HL-60 (cell line): Measurements from ENCODE around the gene LRRD1.

Source experiments
- GABPA ChIP-seq: IDR thresholded peaks from 2 replicates; pipeline ENCODE4 v1.6.1; 2012; ENCODE audit warnings: low read depth
- POLR2AphosphoS5 ChIP-seq: IDR thresholded peaks from 2 replicates; pipeline ENCODE4 v1.6.1; 2012; ENCODE audit warnings: low read depth

- no peak for TF ChIP-seq GABPA
- no peak for TF ChIP-seq POLR2AphosphoS5
Measured at GRCh38 chr7:92200791-92201190, 21.8 kb upstream of the LRRD1 start.
